K562 (cell line): ENCODE data around the gene SLC5A5. TPM values are rescaled to one million over a fixed set of nuclear protein-coding genes. Genes with fewer than 3 reads are reported as not detected.
A peak's percentile ranks its signal among the peaks of the same experiment; 100 is the strongest.

Experiments used
- ATAC-seq: fragments of 200-7000 bp; cut with Tn5 transposase; 3 replicates; pipeline ENCODE4 v1.9.1; 2020; ENCODE audit warnings: moderate library complexity
- BruUV-seq: library from RNA; stranded (reverse); fragments of 400-500 nt; replicated peaks from 2 replicates; lab custom pipeline; 2021; lab: Mats Ljungman, UMichigan
- CTCF ChIA-PET: fragments of 300-600 bp; formaldehyde crosslinking; extraction: SDS; loops from one replicate; lab custom pipeline; 2021; ENCODE audit warnings: low intra/inter-chr PET ratio; lab: Yijun Ruan, JAX
- POLR2A ChIA-PET: fragments of 300-600, 350-650 bp; sonication (Branson Sonifier 250); formaldehyde crosslinking; extraction: SDS; loops from one replicate; lab custom pipeline; 2021; ENCODE audit warnings: antibody characterized with exemption, inconsistent platforms; lab: Yijun Ruan, JAX
- DNase-seq, 4 experiments: peaks; one replicate each; pipeline versions ENCODE4 v3.0.0 to v3.0.0-alpha.2; 2011 to 2018; ENCODE audit warnings: low spot score in 3 of 4, mixed read lengths in 3 of 4; ENCODE audit errors: extremely low read depth in 1 of 4
- FAIRE-seq: peaks from 2 replicates; lab custom pipeline; 2011; peaks lifted over from hg19 to GRCh38; lab: Jason Lieb, UNC
- H2AFZ ChIP-seq: 2 replicates; pipeline ENCODE4 v1.6.0; 2011; ENCODE audit warnings: low read depth, low read length, control low read depth, inconsistent platforms
- H3K27ac ChIP-seq: fragments of 200-600 bp; 3 replicates; pipeline ENCODE4 v1.8.0; 2011; ENCODE audit warnings: low read depth, mild to moderate bottlenecking, control low read depth, inconsistent platforms, low read length, moderate library complexity, mixed read lengths; ENCODE audit errors: extremely low read depth
- H3K27me3 ChIP-seq, 2 experiments: fragments of 300-600 bp in 1 of 2; 2 replicates in 1 of 2; 3 replicates in 1 of 2; pipeline versions ENCODE4 v1.6.0 to v1.8.0; 2011; ENCODE audit warnings: inconsistent platforms in 2 of 2, low read length in 2 of 2, mild to moderate bottlenecking in 1 of 2, mixed read lengths in 1 of 2, moderate library complexity in 1 of 2; ENCODE audit not compliant: control insufficient read depth in 2 of 2, insufficient read depth in 2 of 2
- H3K36me3 ChIP-seq: fragments of 300-600 bp; 3 replicates; pipeline ENCODE4 v1.8.0; 2011; ENCODE audit warnings: mild to moderate bottlenecking, low read length, inconsistent platforms; ENCODE audit not compliant: control insufficient read depth, insufficient read depth
- H3K4me1 ChIP-seq, 2 experiments: fragments of 200-600 bp in 1 of 2; replicated peaks in 1 of 2; 2 replicates in 1 of 2; 3 replicates in 1 of 2; pipeline versions ENCODE4 v1.5.1 to v1.8.0; 2011; ENCODE audit warnings: inconsistent platforms in 2 of 2, low read length in 2 of 2, mild to moderate bottlenecking in 1 of 2, mixed read lengths in 1 of 2, moderate library complexity in 1 of 2; ENCODE audit not compliant: control insufficient read depth in 2 of 2, insufficient read depth in 2 of 2
- H3K4me2 ChIP-seq: 2 replicates; pipeline ENCODE4 v1.6.1; 2011; ENCODE audit warnings: low read length, control low read depth, inconsistent platforms, mixed read lengths; ENCODE audit not compliant: insufficient read depth
- H3K4me3 ChIP-seq: fragments of 200-600 bp; sonication (generic), shearing (Covaris generic); 2 replicates; pipeline ENCODE4 v1.5.1; 2016; ENCODE audit warnings: control low read depth, inconsistent platforms
- H3K79me2 ChIP-seq: fragments of 200-600 bp; 3 replicates; pipeline ENCODE4 v1.8.0; 2011; ENCODE audit warnings: low read length, inconsistent platforms; ENCODE audit not compliant: control insufficient read depth, insufficient read depth
- H3K9ac ChIP-seq, 2 experiments: 2 replicates each; pipeline versions ENCODE4 v1.6.0 to v1.6.1; 2011; ENCODE audit warnings: low read depth in 2 of 2, low read length in 2 of 2, control low read depth in 1 of 2, inconsistent platforms in 1 of 2, mild to moderate bottlenecking in 1 of 2, mixed read lengths in 1 of 2; ENCODE audit not compliant: insufficient read depth in 1 of 2
- H3K9me1 ChIP-seq: one replicate; pipeline ENCODE4 v1.6.0; 2011; ENCODE audit warnings: inconsistent platforms, mild to moderate bottlenecking, low read length, moderate library complexity; ENCODE audit not compliant: control insufficient read depth, insufficient read depth
- H3K9me3 ChIP-seq: replicated peaks from 2 replicates; pipeline ENCODE4 v1.5.1; 2011; ENCODE audit warnings: low read depth, low read length, inconsistent platforms; ENCODE audit not compliant: control insufficient read depth, insufficient read depth
- H4K20me1 ChIP-seq: replicated peaks from 2 replicates; pipeline ENCODE4 v1.6.1; 2011; ENCODE audit warnings: low read length, inconsistent platforms, mixed read lengths; ENCODE audit not compliant: control insufficient read depth, insufficient read depth
- BCOR ChIP-seq: fragments of 450-650 bp; IDR thresholded peaks from 2 replicates; pipeline ENCODE4 v1.6.1; 2016
- BRF2 ChIP-seq: IDR thresholded peaks from 3 replicates; pipeline ENCODE4 v1.6.1; 2011; ENCODE audit warnings: borderline replicate concordance, mild to moderate bottlenecking; ENCODE audit not compliant: insufficient read length, insufficient read depth
- FOXK2 ChIP-seq, 2 experiments: fragments of 450-650 bp; IDR thresholded peaks in 1 of 2; conservative IDR thresholded peaks in 1 of 2; 2 replicates each; pipeline ENCODE4 v1.6.1; 2016; ENCODE audit warnings: low read depth in 2 of 2, mild to moderate bottlenecking in 1 of 2
- HOXB6 ChIP-seq: fragments of 250-450 bp; sonication (Bioruptor Pico); IDR thresholded peaks from 2 replicates; pipeline ENCODE4 v1.5.1; 2022; ENCODE audit warnings: mild to moderate bottlenecking, borderline replicate concordance
- IRF1 ChIP-seq: sonication (generic); formaldehyde crosslinking; IDR thresholded peaks from 2 replicates; pipeline ENCODE4 v1.8.0; 2022; ENCODE audit warnings: missing genetic modification reagents, mild to moderate bottlenecking, borderline replicate concordance
- KDM1A ChIP-seq, 2 experiments: fragments of 450-650 bp; IDR thresholded peaks; 2 replicates each; pipeline ENCODE4 v1.6.1; 2016; ENCODE audit warnings: mild to moderate bottlenecking in 2 of 2
- NCOA1 ChIP-seq: fragments of 450-650 bp; IDR thresholded peaks from 2 replicates; pipeline ENCODE4 v1.6.1; 2016; ENCODE audit warnings: low read depth
- NCOR1 ChIP-seq: fragments of 450-650 bp; IDR thresholded peaks from 2 replicates; pipeline ENCODE4 v1.6.1; 2016; ENCODE audit warnings: mild to moderate bottlenecking, moderate library complexity
- NR2C1 ChIP-seq, 2 experiments: fragments of 450-650 bp; IDR thresholded peaks; 2 replicates each; pipeline ENCODE4 v1.6.1; 2017; ENCODE audit warnings: mild to moderate bottlenecking in 2 of 2, antibody characterized with exemption in 1 of 2, inconsistent platforms in 1 of 2, missing compliant biosample characterization in 1 of 2, missing genetic modification characterization in 1 of 2
- RBM25 ChIP-seq: fragments of 200-400 bp; formaldehyde crosslinking; IDR thresholded peaks from 2 replicates; pipeline ENCODE4 v1.6.1; 2018; ENCODE audit warnings: low read length, low read depth, moderate library complexity; ENCODE audit not compliant: severe bottlenecking
- SIN3A ChIP-seq, 2 experiments: fragments of 150-350 bp in 1 of 2; IDR thresholded peaks; 2 replicates each; pipeline ENCODE4 v1.6.1; 2011 to 2016; ENCODE audit warnings: borderline replicate concordance in 2 of 2, low read depth in 2 of 2, low read length in 2 of 2, mild to moderate bottlenecking in 2 of 2, moderate library complexity in 2 of 2; ENCODE audit not compliant: control insufficient read depth in 1 of 2
- TRIM25 ChIP-seq: fragments of 450-650 bp; IDR thresholded peaks from 2 replicates; pipeline ENCODE4 v1.7.0; 2016; ENCODE audit warnings: borderline replicate concordance
- ZBTB5 ChIP-seq: fragments of 450-650 bp; IDR thresholded peaks from 2 replicates; pipeline ENCODE4 v1.6.1; 2017; ENCODE audit warnings: antibody characterized with exemption
- ZFP36 ChIP-seq: fragments of 150-350 bp; IDR thresholded peaks from 2 replicates; pipeline ENCODE4 v1.6.1; 2018; ENCODE audit warnings: low read length, low read depth; ENCODE audit not compliant: partially characterized antibody
- ZNF436 ChIP-seq: fragments of 250-450, 450-650 bp; sonication (Bioruptor Pico); formaldehyde crosslinking; IDR thresholded peaks from 2 replicates; pipeline ENCODE4 v1.7.0; 2020; ENCODE audit warnings: mild to moderate bottlenecking
- WGBS: fragments of 100-300 bp; shearing (Covaris generic); methylation state at CpG from one replicate; pipeline ENCODE4 v1.1.6; 2016; ENCODE audit warnings: low coverage, mixed read lengths; ENCODE audit not compliant: insufficient coverage; ENCODE audit errors: missing lambda C conversion rate; 5-methylcytosine and 5-hydroxymethylcytosine counted together
- in situ Hi-C: fragments of 300-500 bp; cut with MboI; formaldehyde crosslinking; loops from 4 replicates; pipeline ENCODE4 v1.15.0; 2018; ENCODE audit warnings: inconsistent platforms, mixed read lengths
- intact Hi-C: fragments of 100-400 bp; cut with micrococcal nuclease; formaldehyde crosslinking; loops from 2 replicates; pipeline ENCODE4 v1.14.2; 2022
- polyA plus RNA-seq, 8 experiments: library from polyadenylated mRNA; depleted of rRNA in 4 of 8; stranded (reverse) in 5 of 8; unstranded in 3 of 8; fragments of >200 nt; fragmentation: Nextera tagmentation in 2 of 8; fragmentation: Illumina TruSeq in 1 of 8; extraction: Ambion mirVana in 2 of 8; extraction: Trizol in 1 of 8; gene quantifications; 2 replicates each; pipeline versions ENCODE4 v1.2.1 to v1.2.3, GENCODE V29; 2011 to 2014; ENCODE audit warnings: inconsistent platforms in 1 of 8, missing spikeins in 1 of 8
- total RNA-seq, 7 experiments: library from RNA; depleted of rRNA in 6 of 7; stranded (reverse); fragments of >200 nt in 6 of 7; fragmentation: Illumina TruSeq in 2 of 7; extraction: Trizol in 2 of 7; gene quantifications; 2 replicates each; pipeline versions ENCODE4 v1.2.1 to v1.2.3, GENCODE V29; 2011 to 2021; ENCODE audit warnings: low replicate concordance in 1 of 7

The SLC5A5 gene
- total and polyA plus RNA-seq, 9 of the 15 experiments (the other 6 are each of a cell fraction or from before 2014, with no cell fraction given), result 0.10 to 0.73 (median 0.23) TPM

GRCh38 chr19:17840019-17840418, 31.7 kb upstream of the SLC5A5 start:
- 16% methylated on average over 6 of the region's 6 CpGs for WGBS
- peaks cover 7 to 25% of the 10 kb centered on the region in 2 experiments; a peak in 3 of 5 replicates for H3K27me3 ChIP-seq
- no peak overlapping the region for H3K4me2 ChIP-seq
- intact Hi-C loops, result no loop called here
- DNase-seq (peak in 1 of 4 experiments; percentile 7), FAIRE-seq (no peak), ATAC-seq (no peak)
- H3K79me2 ChIP-seq, result peaks cover 10% of the 10 kb centered on the region; the same call in 2 of the 3 replicates
- in situ Hi-C loops, result no loop called here
- no peaks in the 10 kb centered on the region for H3K9me3 ChIP-seq
- POLR2A ChIA-PET, result no interaction called here
- CTCF ChIA-PET, result no interaction called here
- no peak overlapping the region for H3K4me3 ChIP-seq
- H3K9me1 ChIP-seq, result peaks cover 4% of the 10 kb centered on the region
- no peaks in the 10 kb centered on the region for H4K20me1 ChIP-seq
- no peak overlapping the region for H3K27ac ChIP-seq
- no peaks in the 10 kb centered on the region for H3K36me3 ChIP-seq
- H3K4me1 ChIP-seq, result peaks cover 0 to 39% of the 10 kb centered on the region in 2 experiments; a peak in 3 of 5 replicates
- no peak overlapping the region for H3K9ac ChIP-seq
- H2AFZ ChIP-seq, result no peak overlapping the region
- BruUV-seq, result no TSS peak
- TF ChIP-seq ZBTB5 (no peak), BRF2 (no peak), KDM1A (IDR thresholded peaks at IDR 0.05) (0 out of 4 replicates have a peak, but pooled peaks of 1 of the 2 experiments have one; percentile 11), BCOR (peak; percentile 53), FOXK2 (conservative IDR thresholded peaks at IDR 0.05 in 1 of 2, IDR thresholded peaks at IDR 0.05 in 1 of 2; ENCODE audit: low read depth in 2 of 2) (no peak), ZFP36 (peak; percentile 92), HOXB6 (no peak), TRIM25 (no peak), SIN3A (IDR thresholded peaks at IDR 0.05; ENCODE audit: borderline replicate concordance in 2 of 2, control insufficient read depth in 1 of 2, low read depth in 2 of 2, low read length in 2 of 2) (no peak), NCOR1 (no peak), ZNF436 (CRISPR knock-in tag) (0 out of 2 replicates have a peak, but pooled peaks have one; percentile 27), NR2C1 (IDR thresholded peaks at IDR 0.05) (no peak), NR2C1 (tag; IDR thresholded peaks at IDR 0.05) (no peak), IRF1 (CRISPR knock-in tag) (no peak), RBM25 (peak; percentile 53), NCOA1 (no peak)
